ENCODE data around the gene XXYLT1. TPM values are rescaled to one million over a fixed set of nuclear protein-coding genes. Genes with fewer than 3 reads are reported as not detected.
A peak's percentile ranks its signal among the peaks of the same experiment; 100 is the strongest.

The XXYLT1 gene
- total RNA-seq, 1 donor from 2014 or later: 22.3 TPM

- Mint-ChIP-seq H3K9me3 (ENCODE audit: unreplicated experiment) (peaks cover 1% of the 10 kb centered on the region), H3K27me3 (ENCODE audit: unreplicated experiment) (peaks cover 16% of the 10 kb centered on the region), H3K36me3 (ENCODE audit: unreplicated experiment) (no peaks in the 10 kb centered on the region), H3K4me3 (ENCODE audit: unreplicated experiment) (peak overlapping the region; percentile 35), H3K27ac (ENCODE audit: unreplicated experiment) (peak overlapping the region; percentile 66), H3K4me1 (ENCODE audit: low read depth, unreplicated experiment) (peaks cover 14% of the 10 kb centered on the region)
- no peak for DNase-seq
- no peak for TF ChIP-seq CTCF (IDR thresholded peaks at IDR 0.05; ENCODE audit: partially characterized antibody, unreplicated experiment)
These were observed 184.6 kb downstream of the XXYLT1 start for GRCh38 chr3:195086341-195086740.

GRCh38 chr3:195085356-195086130 lies 185.4 kb downstream of the XXYLT1 start:
- peak; percentile 9 for DNase-seq
- Mint-ChIP-seq H3K4me1 (ENCODE audit: low read depth, unreplicated experiment) (peaks cover 17% of the 10 kb centered on the region), H3K9me3 (ENCODE audit: unreplicated experiment) (peaks cover 1% of the 10 kb centered on the region), H3K27me3 (ENCODE audit: unreplicated experiment) (peaks cover 16% of the 10 kb centered on the region), H3K36me3 (ENCODE audit: unreplicated experiment) (no peaks in the 10 kb centered on the region), H3K27ac (ENCODE audit: unreplicated experiment) (no peak overlapping the region), H3K4me3 (ENCODE audit: unreplicated experiment) (no peak overlapping the region)
- no peak for TF ChIP-seq CTCF (IDR thresholded peaks at IDR 0.05; ENCODE audit: partially characterized antibody, unreplicated experiment)

GRCh38 chr3:195084746-195085145 lies 186.2 kb downstream of the XXYLT1 start:
- H3K4me1 Mint-ChIP-seq (ENCODE audit: low read depth, unreplicated experiment): peaks cover 21% of the 10 kb centered on the region
- peaks cover 17% of the 10 kb centered on the region for H3K27me3 Mint-ChIP-seq (ENCODE audit: unreplicated experiment)
- DNase-seq: no peak

GRCh38 chr3:195083659-195084058 lies 187.3 kb downstream of the XXYLT1 start:
- Mint-ChIP-seq H3K4me1 (ENCODE audit: low read depth, unreplicated experiment) (peaks cover 32% of the 10 kb centered on the region), H3K9me3 (ENCODE audit: unreplicated experiment) (peaks cover 7% of the 10 kb centered on the region), H3K27me3 (ENCODE audit: unreplicated experiment) (peaks cover 28% of the 10 kb centered on the region), H3K36me3 (ENCODE audit: unreplicated experiment) (no peaks in the 10 kb centered on the region), H3K27ac (ENCODE audit: unreplicated experiment) (no peak overlapping the region), H3K4me3 (ENCODE audit: unreplicated experiment) (no peak overlapping the region)
- no peak for TF ChIP-seq CTCF (IDR thresholded peaks at IDR 0.05; ENCODE audit: partially characterized antibody, unreplicated experiment)
- DNase-seq: peak; percentile 3

More at GRCh38 chr3:195084746-195085145, 186.2 kb downstream of the XXYLT1 start:
- Mint-ChIP-seq H3K27ac (ENCODE audit: unreplicated experiment) (no peak overlapping the region), H3K9me3 (ENCODE audit: unreplicated experiment) (peaks cover 1% of the 10 kb centered on the region), H3K36me3 (ENCODE audit: unreplicated experiment) (no peaks in the 10 kb centered on the region), H3K4me3 (ENCODE audit: unreplicated experiment) (no peak overlapping the region)
- no peak for TF ChIP-seq CTCF (IDR thresholded peaks at IDR 0.05; ENCODE audit: partially characterized antibody, unreplicated experiment)

- TF ChIP-seq CTCF (IDR thresholded peaks at IDR 0.05; ENCODE audit: partially characterized antibody, unreplicated experiment): no peak
- Mint-ChIP-seq H3K27ac (ENCODE audit: unreplicated experiment) (no peak overlapping the region), H3K9me3 (ENCODE audit: unreplicated experiment) (peaks cover 10% of the 10 kb centered on the region), H3K4me3 (ENCODE audit: unreplicated experiment) (no peak overlapping the region), H3K27me3 (ENCODE audit: unreplicated experiment) (peaks cover 31% of the 10 kb centered on the region), H3K36me3 (ENCODE audit: unreplicated experiment) (no peaks in the 10 kb centered on the region), H3K4me1 (ENCODE audit: low read depth, unreplicated experiment) (peaks cover 37% of the 10 kb centered on the region)
- DNase-seq: peak; percentile 6
These were observed 188.1 kb downstream of the XXYLT1 start for GRCh38 chr3:195082811-195083210.

Measured in glutamatergic neuron (in vitro differentiated cells).